SU-DHL-6 (cell line): ENCODE results near the gene OSBPL5.

Experiments used
- H2AFZ ChIP-seq: fragments of 200-600 bp; sonication (generic); 2 replicates; pipeline ENCODE4 v1.6.1; 2014; ENCODE audit warnings: low read depth, mild to moderate bottlenecking, moderate library complexity, mixed read lengths, antibody characterized with exemption, low read length; ENCODE audit not compliant: severe bottlenecking
- H3F3A ChIP-seq: fragments of 200-600 bp; shearing (Covaris generic); 2 replicates; pipeline ENCODE4 v1.6.0; 2016; ENCODE audit warnings: antibody characterized with exemption, mild to moderate bottlenecking; ENCODE audit not compliant: insufficient read depth
- H3K27ac ChIP-seq: fragments of 200-600 bp; sonication (generic); 2 replicates; pipeline ENCODE4 v1.5.1; 2016; ENCODE audit warnings: low read depth, mild to moderate bottlenecking, low read length, moderate library complexity, mixed read lengths
- H3K27me3 ChIP-seq: fragments of 200-600 bp; sonication (generic), shearing (Covaris generic); 2 replicates; pipeline ENCODE4 v1.6.0; 2014; ENCODE audit warnings: mild to moderate bottlenecking, low read length
- H3K36me3 ChIP-seq: fragments of 200-600 bp; sonication (generic); 2 replicates; pipeline ENCODE4 v1.6.1; 2014; ENCODE audit warnings: mild to moderate bottlenecking, low read length, mixed read lengths
- H3K4me2 ChIP-seq: fragments of 300-600, 200-600 bp; shearing (Covaris generic), sonication (generic); 2 replicates; pipeline ENCODE4 v1.6.0; 2014; ENCODE audit warnings: low read length, low read depth, mild to moderate bottlenecking; ENCODE audit not compliant: poor library complexity, severe bottlenecking
- H3K4me3 ChIP-seq: fragments of 200-600 bp; sonication (generic); 2 replicates; pipeline ENCODE4 v1.5.1; 2014; ENCODE audit warnings: antibody characterized with exemption, low read length, mild to moderate bottlenecking, mixed read lengths; ENCODE audit not compliant: insufficient read depth, poor library complexity, severe bottlenecking
- H3K79me2 ChIP-seq: fragments of 200-600 bp; sonication (generic); 2 replicates; pipeline ENCODE4 v1.6.1; 2014; ENCODE audit warnings: mild to moderate bottlenecking, low read length, moderate library complexity; ENCODE audit not compliant: insufficient read depth
- H3K9ac ChIP-seq: fragments of 200-600 bp; sonication (generic); 2 replicates; pipeline ENCODE4 v1.7.0; 2014; ENCODE audit warnings: mild to moderate bottlenecking, low read length
- H3K9me2 ChIP-seq: fragments of 200-600 bp; sonication (generic); replicated peaks from 2 replicates; pipeline ENCODE4 v1.6.1; 2014; ENCODE audit warnings: low read length; ENCODE audit not compliant: insufficient read depth
- H3K9me3 ChIP-seq: fragments of 200-600 bp; sonication (generic); 2 replicates; pipeline ENCODE4 v1.6.1; 2014; ENCODE audit warnings: low read length, mixed read lengths; ENCODE audit not compliant: insufficient read depth
- H4K20me1 ChIP-seq: fragments of 200-600 bp; sonication (generic); 2 replicates; pipeline ENCODE4 v1.6.1; 2014; ENCODE audit warnings: low read depth, mild to moderate bottlenecking, antibody characterized with exemption, low read length, moderate library complexity, mixed read lengths
- EZH2phosphoT487 ChIP-seq: fragments of 200-600 bp; sonication (generic), shearing (Covaris generic); conservative IDR thresholded peaks from 2 replicates; pipeline ENCODE4 v1.6.1; 2018; ENCODE audit warnings: mild to moderate bottlenecking, antibody characterized with exemption, low read length, moderate library complexity, mixed read lengths
- TF ChIP-seq, protein P1 (sequence below): fragments of 200-600 bp; sonication (generic); IDR thresholded peaks from one replicate; pipeline ENCODE4 v1.5.1; 2017; ENCODE audit warnings: antibody characterized with exemption, mild to moderate bottlenecking, low read length, moderate library complexity; ENCODE audit not compliant: insufficient read depth, poor library complexity, severe bottlenecking

Gene OSBPL5

DNA sequence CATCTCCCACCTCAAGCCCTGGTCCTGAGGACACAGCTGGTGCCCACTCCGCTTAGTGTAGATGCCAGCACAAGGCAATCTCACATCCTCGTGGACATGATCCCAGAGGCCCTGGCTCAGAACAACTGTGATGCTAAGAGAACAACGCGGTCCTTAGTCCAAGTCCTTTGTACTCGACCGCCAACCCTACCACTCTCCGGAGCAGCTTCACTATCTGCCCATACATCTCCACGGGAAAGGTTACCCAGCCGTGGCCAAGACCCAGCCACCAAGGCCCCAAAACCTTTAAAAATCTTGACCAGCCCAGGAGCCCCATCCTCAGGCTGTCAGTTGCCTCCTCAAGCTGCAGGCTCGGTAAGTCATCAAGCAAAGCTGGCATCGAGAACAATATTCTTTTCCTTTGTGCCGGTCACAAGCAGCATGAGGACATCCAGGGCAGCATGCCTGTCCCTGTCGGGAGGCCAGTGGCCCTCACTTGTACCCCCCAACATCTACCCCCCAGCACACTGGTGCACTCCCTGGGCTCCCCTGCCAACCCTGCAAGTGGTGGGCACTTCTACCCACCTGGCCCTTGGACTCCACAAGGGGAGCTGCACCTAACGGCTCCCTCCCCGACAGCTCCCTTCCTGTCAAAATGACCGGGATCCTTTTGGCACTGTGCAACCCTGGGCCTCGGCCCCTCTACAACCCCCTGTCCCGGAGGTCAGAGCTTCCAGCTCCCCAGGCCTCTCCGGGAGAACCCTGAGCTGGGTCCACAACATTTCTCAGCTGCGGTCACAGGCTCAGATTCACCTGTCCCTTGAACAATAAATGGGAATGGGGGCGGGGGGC, 2.5 kb downstream of the OSBPL5 start:
- H3K9me2 ChIP-seq = no peaks in the 10 kb centered on the region
- no peak overlapping the region for H3K4me2 ChIP-seq
- no peak overlapping the region for H2AFZ ChIP-seq
- H3K79me2 ChIP-seq = no peaks in the 10 kb centered on the region
- no peaks in the 10 kb centered on the region for H3K36me3 ChIP-seq
- no peaks in the 10 kb centered on the region for H3F3A ChIP-seq
- H3K9me3 ChIP-seq = no peaks in the 10 kb centered on the region
- no peak overlapping the region for H3K27ac ChIP-seq
- no peaks in the 10 kb centered on the region for H3K27me3 ChIP-seq
- no peaks in the 10 kb centered on the region for H4K20me1 ChIP-seq
- no peak overlapping the region for H3K4me3 ChIP-seq
- no peak overlapping the region for H3K9ac ChIP-seq
- TF ChIP-seq, protein P1, sequence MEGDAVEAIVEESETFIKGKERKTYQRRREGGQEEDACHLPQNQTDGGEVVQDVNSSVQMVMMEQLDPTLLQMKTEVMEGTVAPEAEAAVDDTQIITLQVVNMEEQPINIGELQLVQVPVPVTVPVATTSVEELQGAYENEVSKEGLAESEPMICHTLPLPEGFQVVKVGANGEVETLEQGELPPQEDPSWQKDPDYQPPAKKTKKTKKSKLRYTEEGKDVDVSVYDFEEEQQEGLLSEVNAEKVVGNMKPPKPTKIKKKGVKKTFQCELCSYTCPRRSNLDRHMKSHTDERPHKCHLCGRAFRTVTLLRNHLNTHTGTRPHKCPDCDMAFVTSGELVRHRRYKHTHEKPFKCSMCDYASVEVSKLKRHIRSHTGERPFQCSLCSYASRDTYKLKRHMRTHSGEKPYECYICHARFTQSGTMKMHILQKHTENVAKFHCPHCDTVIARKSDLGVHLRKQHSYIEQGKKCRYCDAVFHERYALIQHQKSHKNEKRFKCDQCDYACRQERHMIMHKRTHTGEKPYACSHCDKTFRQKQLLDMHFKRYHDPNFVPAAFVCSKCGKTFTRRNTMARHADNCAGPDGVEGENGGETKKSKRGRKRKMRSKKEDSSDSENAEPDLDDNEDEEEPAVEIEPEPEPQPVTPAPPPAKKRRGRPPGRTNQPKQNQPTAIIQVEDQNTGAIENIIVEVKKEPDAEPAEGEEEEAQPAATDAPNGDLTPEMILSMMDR = no peak
- no peak for TF ChIP-seq EZH2phosphoT487

DNA sequence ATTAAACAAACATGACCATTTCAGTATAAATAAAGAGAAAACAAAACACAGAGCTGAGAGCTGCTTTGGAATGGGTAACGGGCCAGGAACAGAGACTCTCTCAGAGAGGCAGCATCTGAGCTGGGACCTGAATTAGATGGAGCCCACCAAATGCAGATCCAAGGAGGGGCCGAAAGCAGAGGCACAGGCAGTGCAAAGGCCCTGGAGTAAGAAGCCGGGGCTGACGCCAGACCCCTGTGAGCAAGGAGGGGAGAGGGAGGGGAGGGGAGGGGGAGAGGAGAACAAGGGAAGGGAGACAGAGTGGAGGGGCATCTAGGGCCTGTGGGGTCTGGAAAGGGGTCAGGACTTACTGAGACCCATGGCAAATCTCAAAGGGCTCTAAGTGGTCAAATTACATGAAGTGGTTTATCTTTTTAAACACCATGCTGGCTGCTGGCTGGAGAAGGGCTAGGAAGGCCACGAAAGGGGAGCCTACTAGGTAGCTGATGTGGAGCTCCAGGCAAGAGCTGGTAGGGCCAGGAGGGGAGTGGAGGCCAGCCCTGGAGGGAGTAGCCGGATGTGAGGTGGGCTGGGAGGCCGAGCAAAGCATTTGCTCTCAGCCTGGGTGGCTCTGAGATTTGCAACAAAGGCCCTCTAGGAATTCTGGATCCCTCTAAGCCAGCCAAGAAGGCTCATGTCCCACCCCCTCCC, 3.2 kb downstream of the OSBPL5 start:
- H3K4me2 ChIP-seq = no peak overlapping the region
- no peaks in the 10 kb centered on the region for H3K36me3 ChIP-seq
- no peaks in the 10 kb centered on the region for H3K9me3 ChIP-seq
- H4K20me1 ChIP-seq = no peaks in the 10 kb centered on the region
- TF ChIP-seq, protein P1 = no peak
- TF ChIP-seq EZH2phosphoT487 = 0 out of 2 replicates have a peak, but pooled peaks have one; percentile 60
- H3K79me2 ChIP-seq = no peaks in the 10 kb centered on the region
- no peak overlapping the region for H3K4me3 ChIP-seq
- no peaks in the 10 kb centered on the region for H3K27me3 ChIP-seq
- H3K9me2 ChIP-seq = no peaks in the 10 kb centered on the region
- no peak overlapping the region for H3K9ac ChIP-seq
- no peak overlapping the region for H3K27ac ChIP-seq
- no peak overlapping the region for H2AFZ ChIP-seq
- H3F3A ChIP-seq = no peaks in the 10 kb centered on the region

DNA sequence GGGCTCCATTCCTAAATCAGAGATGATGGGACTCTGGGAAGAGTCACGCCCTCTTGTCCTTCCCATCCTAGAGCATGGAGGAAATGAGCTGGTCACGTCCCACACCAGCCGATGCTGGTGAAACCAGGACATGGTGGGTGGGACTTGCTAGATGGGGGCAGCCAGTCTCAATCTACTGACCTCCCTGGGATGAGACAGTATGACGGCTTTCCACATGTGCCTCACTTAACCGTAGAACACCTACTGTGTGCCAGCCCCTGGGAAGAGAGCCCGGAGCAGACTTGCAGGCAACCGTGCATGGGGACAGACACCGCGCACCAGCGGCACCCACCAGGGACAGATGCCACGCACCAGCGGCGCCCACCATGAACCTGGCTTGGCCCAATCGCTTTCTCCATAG, 3.8 kb downstream of the OSBPL5 start:
- no peak overlapping the region for H3K4me2 ChIP-seq
- no peaks in the 10 kb centered on the region for H3F3A ChIP-seq
- H3K79me2 ChIP-seq = no peaks in the 10 kb centered on the region
- no peaks in the 10 kb centered on the region for H3K36me3 ChIP-seq
- no peaks in the 10 kb centered on the region for H3K27me3 ChIP-seq
- no peak overlapping the region for H3K27ac ChIP-seq
- H3K9me2 ChIP-seq = no peaks in the 10 kb centered on the region
- H3K9ac ChIP-seq = no peak overlapping the region
- no peaks in the 10 kb centered on the region for H3K9me3 ChIP-seq
- no peak overlapping the region for H2AFZ ChIP-seq
- TF ChIP-seq, protein P1 = no peak
- no peak for TF ChIP-seq EZH2phosphoT487
- H4K20me1 ChIP-seq = no peaks in the 10 kb centered on the region
- no peak overlapping the region for H3K4me3 ChIP-seq
